Activated naive CD8-positive, alpha-beta T cell treated with anti-CD3 and anti-CD28 coated beads for 36 hours (primary cell): ENCODE results near the gene NRXN3. TPM values are rescaled to one million over a fixed set of nuclear protein-coding genes. Genes with fewer than 3 reads are reported as not detected.

ENCODE experiments used
- DNase-seq: peaks from one replicate; pipeline ENCODE4 v3.0.0; 2021
- H3K27ac Mint-ChIP-seq: one replicate; pipeline ENCODE4 v1.8.0; 2022; ENCODE audit warnings: mild to moderate bottlenecking, moderate library complexity, mixed read lengths
- H3K27me3 Mint-ChIP-seq: one replicate; pipeline ENCODE4 v1.8.0; 2022; ENCODE audit warnings: mild to moderate bottlenecking, mixed read lengths
- H3K36me3 Mint-ChIP-seq: one replicate; pipeline ENCODE4 v1.8.0; 2021; ENCODE audit warnings: mild to moderate bottlenecking, mixed read lengths
- H3K4me1 Mint-ChIP-seq: one replicate; pipeline ENCODE4 v1.8.0; 2021; ENCODE audit warnings: mixed read lengths
- H3K4me3 Mint-ChIP-seq: one replicate; pipeline ENCODE4 v1.8.0; 2022; ENCODE audit warnings: mild to moderate bottlenecking, moderate library complexity, mixed read lengths
- H3K9me3 Mint-ChIP-seq: one replicate; pipeline ENCODE4 v1.8.0; 2022; ENCODE audit warnings: mixed read lengths
- total RNA-seq, 2 experiments: library from RNA; stranded (reverse); gene quantifications; one replicate each; pipeline ENCODE4 v1.2.3, GENCODE V29; 2021

The NRXN3 gene
- total RNA-seq, 2 experiments from 2014 or later = not detected

DNA sequence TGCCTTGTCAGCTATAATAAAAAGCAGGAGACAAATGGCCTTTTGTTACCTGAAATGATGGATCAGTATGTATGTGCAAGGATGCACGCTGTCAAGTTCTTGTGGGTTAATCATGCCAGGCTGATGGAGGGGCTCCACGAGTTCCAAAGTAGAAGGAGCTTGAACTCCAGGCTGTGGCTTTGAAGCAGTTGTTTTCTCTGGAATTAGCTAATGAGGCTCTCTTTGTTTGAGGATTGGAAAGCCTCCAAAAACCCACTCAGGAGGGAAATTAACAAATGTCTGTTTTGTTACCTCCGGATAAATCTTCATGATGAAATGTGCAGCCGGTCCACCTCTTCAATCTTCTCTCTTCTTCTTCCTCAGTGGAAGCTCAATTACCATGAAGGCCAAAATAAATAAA is 1435.7 kb downstream of the NRXN3 start:
- H3K9me3 Mint-ChIP-seq = no peaks in the 10 kb centered on the region
- no peaks in the 10 kb centered on the region for H3K27me3 Mint-ChIP-seq
- H3K27ac Mint-ChIP-seq = no peak overlapping the region
- no peak overlapping the region for H3K4me3 Mint-ChIP-seq
- no peak for DNase-seq
- no peaks in the 10 kb centered on the region for H3K4me1 Mint-ChIP-seq
- no peaks in the 10 kb centered on the region for H3K36me3 Mint-ChIP-seq

DNA sequence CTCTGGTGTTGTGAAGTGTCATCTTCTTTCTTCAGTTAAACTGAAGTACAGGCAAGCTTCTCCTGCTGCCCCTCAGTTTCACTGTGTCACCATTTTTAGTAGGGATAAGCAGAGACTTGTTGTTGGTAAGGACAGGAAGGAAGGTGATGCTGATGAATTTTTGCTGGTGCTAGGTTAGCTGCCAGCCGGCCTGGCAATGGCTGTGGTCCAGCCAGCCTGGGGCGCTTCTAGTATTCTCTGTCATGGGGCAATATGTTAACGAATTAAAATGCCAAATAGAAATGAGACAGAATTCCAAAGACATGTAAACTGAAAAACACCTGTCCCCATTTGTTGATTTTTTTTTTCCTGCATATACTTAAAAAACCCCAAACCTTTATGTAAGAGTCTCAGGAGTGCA is 1438.3 kb downstream of the NRXN3 start:
- DNase-seq = no peak
- Mint-ChIP-seq H3K36me3 (no peaks in the 10 kb centered on the region), H3K4me1 (no peaks in the 10 kb centered on the region), H3K4me3 (no peak overlapping the region), H3K27ac (no peak overlapping the region), H3K27me3 (no peaks in the 10 kb centered on the region), H3K9me3 (no peaks in the 10 kb centered on the region)

DNA sequence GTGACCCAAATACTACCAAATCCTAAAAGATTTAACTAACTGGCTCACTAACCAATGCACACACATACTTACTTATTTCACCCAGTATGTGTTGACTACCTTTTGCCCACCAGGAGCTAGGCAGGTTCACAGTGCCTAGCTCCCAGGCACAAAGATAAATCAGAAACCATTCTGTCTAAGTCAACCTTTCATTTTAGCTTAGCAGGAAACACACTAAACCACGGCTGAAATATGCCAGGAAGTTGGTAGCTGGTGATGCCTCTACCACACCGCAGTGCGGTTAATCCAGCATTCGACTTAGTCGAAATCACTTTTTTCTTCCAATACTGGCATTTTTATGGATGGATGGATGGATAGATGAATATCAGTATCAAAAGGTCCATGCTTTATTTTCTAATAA is 1443.5 kb downstream of the NRXN3 start:
- peaks cover 7% of the 10 kb centered on the region for H3K9me3 Mint-ChIP-seq

DNA sequence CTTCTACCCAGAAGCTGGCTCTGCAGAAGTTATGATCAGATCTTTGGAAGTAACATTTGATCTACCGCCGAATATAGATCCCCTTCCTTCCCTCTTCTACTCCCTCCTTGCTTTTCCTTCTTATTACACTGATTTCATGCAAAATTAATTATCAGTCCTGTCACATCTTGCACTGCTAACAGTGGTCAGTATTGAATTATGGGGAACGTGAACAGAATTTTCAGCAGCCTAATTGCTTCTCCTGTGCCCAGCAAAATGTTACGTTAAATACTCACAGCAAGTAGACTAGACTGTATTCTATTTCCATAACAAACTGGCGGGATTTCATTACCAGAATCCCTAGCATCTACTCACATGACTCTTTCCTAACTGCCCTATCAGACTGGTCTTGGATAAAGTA is 1444.3 kb downstream of the NRXN3 start:
- no peak overlapping the region for H3K27ac Mint-ChIP-seq
- no peaks in the 10 kb centered on the region for H3K27me3 Mint-ChIP-seq
- no peaks in the 10 kb centered on the region for H3K4me1 Mint-ChIP-seq
- no peaks in the 10 kb centered on the region for H3K36me3 Mint-ChIP-seq
- no peak overlapping the region for H3K4me3 Mint-ChIP-seq
- no peak for DNase-seq
- peaks cover 7% of the 10 kb centered on the region for H3K9me3 Mint-ChIP-seq

More for the DNA sequence above, 1443.5 kb downstream of the NRXN3 start:
- H3K36me3 Mint-ChIP-seq = no peaks in the 10 kb centered on the region
- no peak for DNase-seq
- no peak overlapping the region for H3K4me3 Mint-ChIP-seq
- H3K27ac Mint-ChIP-seq = no peak overlapping the region
- H3K4me1 Mint-ChIP-seq = no peaks in the 10 kb centered on the region
- H3K27me3 Mint-ChIP-seq = no peaks in the 10 kb centered on the region

DNA sequence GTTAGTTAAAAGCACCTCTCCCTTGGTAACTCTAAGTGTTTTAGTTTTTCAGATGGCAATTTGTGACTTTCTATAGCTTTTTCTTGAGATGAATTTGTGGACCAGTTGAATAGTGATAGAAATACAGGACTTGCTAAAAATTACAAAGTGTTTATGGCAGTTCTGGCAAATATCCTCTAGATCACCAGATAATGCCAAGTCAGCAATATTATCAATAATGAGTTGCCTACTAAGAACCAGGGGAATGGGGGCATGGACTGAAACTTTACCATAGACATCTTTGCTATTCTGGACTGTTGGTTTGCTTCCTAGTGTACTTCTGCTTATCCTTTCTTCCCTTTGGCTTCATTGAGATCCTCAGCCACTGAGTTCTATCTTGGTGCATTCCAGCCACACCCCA is 1456.9 kb downstream of the NRXN3 start:
- Mint-ChIP-seq H3K27ac (no peak overlapping the region), H3K4me1 (no peaks in the 10 kb centered on the region), H3K4me3 (no peak overlapping the region), H3K27me3 (no peaks in the 10 kb centered on the region), H3K36me3 (no peaks in the 10 kb centered on the region), H3K9me3 (peaks cover 2% of the 10 kb centered on the region)
- no peak for DNase-seq

DNA sequence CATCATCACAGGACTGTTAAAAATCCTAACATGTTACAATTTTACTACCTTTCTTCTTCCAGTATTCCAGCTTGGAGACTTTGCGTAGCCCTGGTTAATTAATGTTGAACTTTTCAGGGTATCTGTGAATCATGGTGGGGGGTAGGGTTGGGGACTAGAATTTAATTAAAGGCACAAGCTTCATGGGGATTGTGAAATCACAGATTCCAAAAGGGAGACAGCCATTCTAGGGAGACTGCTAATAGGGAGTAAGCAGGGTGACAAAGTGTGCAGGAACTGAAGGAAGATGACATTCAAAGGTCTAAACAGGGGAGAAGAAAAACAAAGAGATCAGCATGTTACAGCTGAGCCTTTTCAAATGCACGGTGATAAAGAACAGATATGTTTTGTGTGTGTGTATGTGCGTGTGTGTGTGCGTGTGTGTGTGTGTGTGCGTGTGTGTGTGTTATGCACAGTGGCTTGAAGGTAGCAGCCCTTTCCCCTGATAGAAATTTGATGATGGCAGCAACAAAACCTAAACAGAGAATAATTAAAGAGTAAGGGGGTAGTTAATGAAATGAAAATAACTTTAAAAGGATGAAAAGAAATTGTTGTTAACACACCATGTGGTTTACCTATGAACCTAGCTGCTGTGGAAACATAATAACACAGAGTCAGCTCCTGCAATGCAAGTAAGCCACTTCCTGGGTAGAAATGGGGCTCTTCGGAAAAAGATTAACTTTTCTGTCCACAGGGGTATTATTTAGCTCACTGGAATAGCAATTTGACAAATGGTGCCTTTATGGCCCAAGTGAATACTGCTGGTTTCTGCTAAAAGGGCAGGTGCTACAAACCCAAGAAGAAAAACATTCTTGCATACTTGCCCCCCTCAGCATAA is 1459.5 kb downstream of the NRXN3 start:
- Mint-ChIP-seq H3K27ac (no peak overlapping the region), H3K4me1 (no peaks in the 10 kb centered on the region), H3K27me3 (no peaks in the 10 kb centered on the region), H3K36me3 (no peaks in the 10 kb centered on the region), H3K4me3 (no peak overlapping the region), H3K9me3 (peaks cover 8% of the 10 kb centered on the region)
- DNase-seq = no peak

DNA sequence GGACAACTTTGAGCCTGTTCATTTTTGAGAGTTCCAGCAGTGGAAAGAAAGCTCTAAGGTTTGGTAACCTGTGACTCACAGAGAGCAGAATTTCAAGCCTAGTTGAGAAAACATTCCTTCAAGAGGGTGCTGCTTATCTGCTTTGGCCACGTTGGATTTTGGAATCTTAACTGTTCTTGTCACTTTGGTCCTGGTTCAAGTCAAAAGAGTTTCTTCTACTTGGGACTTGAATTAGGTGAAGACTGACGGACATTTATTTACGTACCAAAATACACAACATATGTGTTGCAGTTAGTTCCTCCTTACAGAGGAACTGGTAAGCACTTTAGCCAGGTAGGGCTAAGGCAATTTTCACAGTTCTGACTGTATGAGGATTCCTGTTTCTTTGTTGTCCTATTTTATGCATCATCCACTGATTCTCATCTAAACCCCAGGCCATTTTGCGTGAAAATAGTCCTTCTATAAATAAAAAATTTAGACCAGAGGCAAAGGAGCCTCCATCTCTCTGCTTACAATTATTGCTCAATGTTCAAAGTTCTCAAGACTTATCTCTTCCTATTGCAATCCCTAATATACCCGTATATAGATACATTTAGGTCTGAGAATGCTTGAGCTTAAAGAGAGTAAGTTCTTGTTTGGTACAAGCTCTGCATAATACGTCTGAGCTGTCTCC is 1460.3 kb downstream of the NRXN3 start:
- H3K9me3 Mint-ChIP-seq = peaks cover 10% of the 10 kb centered on the region
- H3K4me1 Mint-ChIP-seq = no peaks in the 10 kb centered on the region

DNA sequence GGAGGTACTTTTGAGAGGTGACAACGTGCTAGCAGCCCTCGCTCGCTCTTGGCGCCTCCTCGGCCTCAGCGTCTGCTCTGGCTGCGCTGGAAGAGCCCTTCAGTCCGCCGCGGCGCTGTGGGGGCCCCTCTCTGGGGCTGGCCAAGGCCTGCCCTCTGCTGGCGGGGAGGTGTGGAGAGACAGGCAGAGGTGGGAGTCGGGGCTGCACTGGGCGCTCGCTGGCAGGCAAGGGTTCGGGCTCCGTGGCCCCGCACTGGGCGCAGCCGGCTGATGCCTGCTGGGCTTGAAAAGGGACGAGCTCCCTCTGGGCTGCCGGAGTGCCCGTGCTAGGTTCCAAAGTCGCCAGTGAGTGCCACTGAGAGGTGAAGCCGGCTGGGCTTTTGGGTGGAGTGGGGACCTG is 1461.1 kb downstream of the NRXN3 start:
- no peaks in the 10 kb centered on the region for H3K27me3 Mint-ChIP-seq
- H3K4me1 Mint-ChIP-seq = no peaks in the 10 kb centered on the region
- no peak for DNase-seq
- H3K36me3 Mint-ChIP-seq = no peaks in the 10 kb centered on the region
- H3K4me3 Mint-ChIP-seq = no peak overlapping the region
- peaks cover 10% of the 10 kb centered on the region for H3K9me3 Mint-ChIP-seq
- no peak overlapping the region for H3K27ac Mint-ChIP-seq

More for the DNA sequence above, 1460.3 kb downstream of the NRXN3 start:
- H3K4me3 Mint-ChIP-seq = no peak overlapping the region
- H3K27me3 Mint-ChIP-seq = no peaks in the 10 kb centered on the region
- DNase-seq = no peak
- no peak overlapping the region for H3K27ac Mint-ChIP-seq
- no peaks in the 10 kb centered on the region for H3K36me3 Mint-ChIP-seq

DNA sequence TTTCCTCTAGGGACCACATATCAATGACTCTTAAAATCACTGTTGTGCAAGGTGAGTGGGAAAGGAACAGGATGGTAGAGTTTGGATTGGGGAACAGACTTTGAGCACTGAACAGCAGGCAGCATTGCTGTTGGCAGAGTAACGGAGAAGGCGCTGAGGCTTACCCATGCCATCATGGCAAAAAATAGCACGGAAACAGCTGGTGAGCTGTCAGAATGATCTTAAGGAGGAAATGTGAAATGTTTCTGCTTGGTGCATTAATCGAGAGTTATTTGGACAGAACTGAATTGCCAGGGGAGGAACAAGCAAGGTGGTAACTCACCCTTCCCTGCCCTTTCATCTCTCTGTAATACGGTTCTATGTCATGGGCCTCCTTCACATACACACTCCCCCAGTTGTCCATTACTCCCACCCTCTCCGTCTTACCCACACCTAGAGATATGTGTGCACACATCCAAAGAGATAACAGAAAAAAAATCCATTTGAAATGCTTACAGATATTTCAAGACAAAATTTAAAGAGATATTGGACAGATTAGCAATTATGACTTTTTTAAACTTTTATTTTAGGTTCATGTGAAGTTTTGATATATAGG is 1468.6 kb downstream of the NRXN3 start:
- no peaks in the 10 kb centered on the region for H3K4me1 Mint-ChIP-seq
- no peak overlapping the region for H3K4me3 Mint-ChIP-seq
- no peaks in the 10 kb centered on the region for H3K36me3 Mint-ChIP-seq
- H3K27ac Mint-ChIP-seq = no peak overlapping the region
- no peak for DNase-seq
- H3K9me3 Mint-ChIP-seq = peaks cover 6% of the 10 kb centered on the region
- no peaks in the 10 kb centered on the region for H3K27me3 Mint-ChIP-seq

DNA sequence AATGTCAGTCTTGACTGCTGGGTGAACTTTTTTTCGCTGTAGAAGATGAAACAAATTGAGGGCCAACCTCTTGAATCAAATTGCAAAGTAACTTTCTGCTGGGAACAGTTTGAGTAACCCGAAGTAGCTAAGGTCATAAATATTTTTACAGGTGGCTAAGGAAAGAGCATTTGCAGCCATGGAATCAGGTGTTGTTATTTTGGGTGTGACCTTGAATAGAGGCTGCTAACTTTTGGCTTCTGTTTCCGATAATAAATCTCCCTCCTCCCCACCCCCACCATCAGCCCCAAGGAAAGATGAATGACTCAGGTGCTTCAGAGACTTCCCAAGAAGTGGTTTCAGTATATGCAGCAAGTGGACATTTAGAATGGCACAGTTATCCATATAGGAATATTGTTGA is 1469.4 kb downstream of the NRXN3 start:
- DNase-seq = no peak
- H3K4me3 Mint-ChIP-seq = no peak overlapping the region
- H3K36me3 Mint-ChIP-seq = no peaks in the 10 kb centered on the region
- no peaks in the 10 kb centered on the region for H3K4me1 Mint-ChIP-seq
- H3K9me3 Mint-ChIP-seq = peaks cover 2% of the 10 kb centered on the region
- H3K27me3 Mint-ChIP-seq = no peaks in the 10 kb centered on the region
- no peak overlapping the region for H3K27ac Mint-ChIP-seq

DNA sequence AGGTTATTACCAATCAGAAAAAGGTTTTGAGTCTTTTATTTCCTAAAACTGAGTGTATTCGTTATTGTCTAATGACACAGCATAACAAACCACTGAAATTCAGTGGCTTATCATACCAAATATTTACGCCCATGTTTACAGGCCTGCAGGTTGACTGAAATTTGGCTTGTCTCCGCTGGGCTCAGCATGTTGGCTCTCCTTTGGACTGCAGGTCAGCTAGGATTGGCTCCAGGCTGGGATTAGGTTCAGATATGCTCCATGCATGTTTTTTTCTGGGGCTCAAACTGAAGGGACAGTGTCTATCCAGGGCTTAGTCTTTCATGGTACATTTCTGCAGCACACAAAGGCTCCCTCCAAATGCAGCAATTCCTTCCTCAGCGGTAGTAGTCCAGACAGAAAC is 1471.2 kb downstream of the NRXN3 start:
- no peaks in the 10 kb centered on the region for H3K27me3 Mint-ChIP-seq
- H3K27ac Mint-ChIP-seq = no peak overlapping the region
- no peaks in the 10 kb centered on the region for H3K36me3 Mint-ChIP-seq
- H3K4me3 Mint-ChIP-seq = no peak overlapping the region
- no peaks in the 10 kb centered on the region for H3K9me3 Mint-ChIP-seq
- no peaks in the 10 kb centered on the region for H3K4me1 Mint-ChIP-seq
- no peak for DNase-seq

DNA sequence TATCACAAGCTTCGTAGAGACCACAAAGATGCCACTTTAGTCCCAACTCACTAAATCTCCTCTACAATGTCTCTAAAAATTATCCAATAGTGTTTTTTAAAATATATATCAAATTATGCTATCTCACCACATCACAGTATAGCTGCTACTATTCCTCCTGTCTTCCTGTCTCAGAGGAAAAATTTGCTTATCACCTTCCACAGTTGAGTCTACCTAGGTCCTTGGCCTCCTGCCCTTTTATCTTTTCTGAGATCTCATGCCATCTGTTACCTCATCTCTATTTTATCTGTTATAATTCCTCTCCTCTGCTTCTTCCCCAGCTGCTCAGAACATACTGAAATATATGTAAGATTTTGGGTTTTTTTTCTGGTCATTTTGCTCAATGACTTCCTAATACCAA is 1473.0 kb downstream of the NRXN3 start:
- H3K9me3 Mint-ChIP-seq = no peaks in the 10 kb centered on the region
- H3K27me3 Mint-ChIP-seq = no peaks in the 10 kb centered on the region
- H3K36me3 Mint-ChIP-seq = no peaks in the 10 kb centered on the region
- no peak overlapping the region for H3K27ac Mint-ChIP-seq
- DNase-seq = no peak
- H3K4me1 Mint-ChIP-seq = no peaks in the 10 kb centered on the region
- no peak overlapping the region for H3K4me3 Mint-ChIP-seq

DNA sequence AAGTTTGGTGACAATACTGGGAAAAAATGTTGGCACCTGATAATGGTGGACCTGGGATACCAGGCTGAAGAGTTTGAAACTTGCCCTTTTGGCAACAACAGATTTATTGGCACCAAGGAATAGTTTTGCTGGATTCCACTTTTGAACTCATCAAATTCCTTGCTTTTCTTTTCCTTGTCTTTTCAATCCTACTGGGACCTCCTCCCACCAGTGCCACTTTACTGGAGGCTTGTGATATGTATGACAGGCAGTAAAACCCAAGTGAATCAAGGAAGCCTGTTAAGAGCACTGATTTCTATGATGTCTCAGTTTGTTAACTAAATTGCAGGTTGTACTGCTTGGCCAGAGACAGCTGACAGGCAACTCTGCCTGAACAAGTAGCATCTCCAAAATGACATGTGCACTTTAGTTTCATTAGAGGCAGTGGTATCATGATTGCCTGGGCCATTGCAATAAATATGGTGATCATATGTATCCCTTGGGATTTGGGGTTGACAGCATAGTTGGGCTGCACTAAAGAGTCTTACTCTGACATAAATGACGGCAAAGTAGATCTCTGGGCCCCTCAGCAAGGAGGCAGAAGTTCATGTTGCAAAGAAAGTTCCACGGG is 1475.7 kb downstream of the NRXN3 start:
- Mint-ChIP-seq H3K9me3 (no peaks in the 10 kb centered on the region), H3K27ac (no peak overlapping the region), H3K27me3 (no peaks in the 10 kb centered on the region), H3K4me3 (no peak overlapping the region), H3K36me3 (no peaks in the 10 kb centered on the region), H3K4me1 (no peaks in the 10 kb centered on the region)
- DNase-seq = no peak

DNA sequence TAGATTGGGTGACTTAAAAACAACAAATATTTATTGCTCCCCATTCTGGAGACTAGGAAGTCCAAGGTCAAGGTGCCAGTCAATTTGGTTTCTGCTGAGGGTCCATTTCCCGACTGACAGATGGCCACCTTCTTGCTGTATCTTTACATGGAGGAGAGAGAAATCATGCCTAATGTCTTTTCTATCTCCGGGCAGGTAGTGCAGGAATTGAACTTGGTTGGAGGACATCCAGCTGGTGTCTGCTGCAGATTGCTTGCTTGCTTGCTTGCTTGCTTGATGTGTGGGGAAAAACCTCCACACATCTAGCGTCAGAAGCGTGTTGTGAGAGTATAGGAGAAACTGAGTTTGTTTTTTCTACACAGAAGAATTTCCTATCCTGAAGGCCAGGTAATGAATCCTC is 1479.7 kb downstream of the NRXN3 start:
- Mint-ChIP-seq H3K4me1 (no peaks in the 10 kb centered on the region), H3K9me3 (no peaks in the 10 kb centered on the region), H3K27me3 (no peaks in the 10 kb centered on the region), H3K27ac (no peak overlapping the region), H3K4me3 (no peak overlapping the region), H3K36me3 (no peaks in the 10 kb centered on the region)
- no peak for DNase-seq
